ENCODE measurements around the gene G6PD. TPM values are rescaled to one million over a fixed set of nuclear protein-coding genes. Genes with fewer than 3 reads are reported as not detected.

The G6PD gene
- total RNA-seq, 4 donors from 2014 or later = 46.5 to 180 (median 79.9) TPM

DNA sequence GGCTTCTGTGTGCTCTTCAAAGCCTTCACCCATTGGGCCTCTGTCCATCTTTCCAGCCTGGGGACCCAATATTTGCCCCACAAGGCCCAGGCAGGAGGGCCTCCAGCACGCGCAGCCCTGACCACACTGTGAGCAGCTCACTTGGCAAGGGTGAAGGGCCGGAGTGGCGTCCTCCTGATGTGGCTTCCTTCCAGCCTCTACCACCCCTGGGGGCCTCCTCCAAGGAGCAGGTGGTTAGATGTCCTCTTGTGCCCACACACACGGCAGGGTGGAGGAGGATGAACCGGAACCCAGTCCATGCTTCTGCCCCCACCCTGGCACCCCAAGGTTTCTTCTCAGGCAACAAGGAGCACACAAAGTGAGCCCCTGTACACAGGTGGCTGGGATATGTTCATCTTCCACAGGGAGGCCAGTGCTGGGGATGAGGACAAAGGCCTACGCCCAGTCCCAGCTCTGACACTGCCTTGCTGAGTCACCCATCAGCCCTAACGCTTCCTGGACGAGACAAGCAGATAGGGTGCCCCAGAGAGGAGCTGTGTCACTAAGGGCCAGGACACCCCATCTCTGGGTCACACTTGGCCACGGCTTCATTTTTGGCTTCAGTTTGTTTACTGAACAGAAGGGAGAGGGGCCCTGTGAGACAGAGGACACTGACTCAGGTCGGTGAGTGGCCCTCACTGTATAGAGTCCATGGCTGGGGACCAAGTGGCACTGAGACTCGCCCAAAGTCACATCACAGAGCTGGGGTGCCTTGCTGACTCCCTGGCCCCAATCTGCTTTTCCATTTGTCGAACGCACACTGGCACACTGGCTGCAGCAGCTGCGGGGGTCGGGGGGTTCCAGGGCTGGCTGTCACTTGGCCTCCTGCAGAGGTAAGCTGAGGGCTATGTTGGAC is 62.1 kb downstream of the G6PD start:
- no peaks in the 10 kb centered on the region for H3K9me3 ChIP-seq
- no peaks in the 10 kb centered on the region for H3K27me3 ChIP-seq
- H3K36me3 ChIP-seq = peaks cover 0 to 27% (median 0%) of the 10 kb centered on the region in 3 donors
- WGBS, 2 donors = 67 to 77% methylated on average over 3 to 5 of the region's 16 CpGs
- H3K4me3 ChIP-seq = no peak overlapping the region
- intact Hi-C loops (cut with DNase I) = no loop called here
- peak overlapping the region; percentile 84 to 92 (median 92) for H3K27ac ChIP-seq
- TF ChIP-seq, protein P1, sequence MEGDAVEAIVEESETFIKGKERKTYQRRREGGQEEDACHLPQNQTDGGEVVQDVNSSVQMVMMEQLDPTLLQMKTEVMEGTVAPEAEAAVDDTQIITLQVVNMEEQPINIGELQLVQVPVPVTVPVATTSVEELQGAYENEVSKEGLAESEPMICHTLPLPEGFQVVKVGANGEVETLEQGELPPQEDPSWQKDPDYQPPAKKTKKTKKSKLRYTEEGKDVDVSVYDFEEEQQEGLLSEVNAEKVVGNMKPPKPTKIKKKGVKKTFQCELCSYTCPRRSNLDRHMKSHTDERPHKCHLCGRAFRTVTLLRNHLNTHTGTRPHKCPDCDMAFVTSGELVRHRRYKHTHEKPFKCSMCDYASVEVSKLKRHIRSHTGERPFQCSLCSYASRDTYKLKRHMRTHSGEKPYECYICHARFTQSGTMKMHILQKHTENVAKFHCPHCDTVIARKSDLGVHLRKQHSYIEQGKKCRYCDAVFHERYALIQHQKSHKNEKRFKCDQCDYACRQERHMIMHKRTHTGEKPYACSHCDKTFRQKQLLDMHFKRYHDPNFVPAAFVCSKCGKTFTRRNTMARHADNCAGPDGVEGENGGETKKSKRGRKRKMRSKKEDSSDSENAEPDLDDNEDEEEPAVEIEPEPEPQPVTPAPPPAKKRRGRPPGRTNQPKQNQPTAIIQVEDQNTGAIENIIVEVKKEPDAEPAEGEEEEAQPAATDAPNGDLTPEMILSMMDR (IDR thresholded peaks at IDR 0.05) = no peak
- peak in 1 of 4 donors; percentile 5 for TF ChIP-seq POLR2A (IDR thresholded peaks at IDR 0.05)
- H3K4me1 ChIP-seq = peaks cover 11 to 54% (median 13%) of the 10 kb centered on the region in 3 donors
- no peak for DNase-seq

DNA sequence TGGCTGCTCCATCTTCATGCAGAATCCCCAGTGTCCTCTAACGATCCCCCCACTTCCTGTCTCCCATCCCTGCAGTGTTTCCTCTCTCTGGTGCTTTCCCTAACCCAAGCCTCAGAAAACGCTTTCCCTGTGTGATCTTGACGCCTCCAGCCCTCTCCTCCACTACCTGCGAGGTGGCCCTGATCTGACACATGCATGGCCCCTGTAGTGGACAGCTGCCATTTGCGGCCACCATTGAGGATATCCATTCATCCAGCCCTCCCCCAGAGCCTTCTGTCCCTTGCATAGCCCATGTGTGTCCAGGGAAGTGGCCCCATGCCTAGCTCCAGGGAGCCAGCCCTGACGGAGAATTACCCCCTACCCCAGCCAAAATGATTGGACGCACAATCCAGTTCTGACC is 63.3 kb downstream of the G6PD start:
- no peak for TF ChIP-seq POLR2A (IDR thresholded peaks at IDR 0.05)
- Histone ChIP-seq H3K4me3 (no peak overlapping the region), H3K4me1 (peaks cover 4 to 51% (median 11%) of the 10 kb centered on the region in 3 donors), H3K27ac (no peak overlapping the region), H3K27me3 (no peaks in the 10 kb centered on the region), H3K36me3 (peaks cover 0 to 21% (median 0%) of the 10 kb centered on the region in 3 donors), H3K9me3 (no peaks in the 10 kb centered on the region)
- intact Hi-C loops (cut with DNase I) = no loop called here
- 72 to 78% methylated on average over 4 to 5 of the region's 7 CpGs for WGBS, 2 donors
- no peak for DNase-seq

DNA sequence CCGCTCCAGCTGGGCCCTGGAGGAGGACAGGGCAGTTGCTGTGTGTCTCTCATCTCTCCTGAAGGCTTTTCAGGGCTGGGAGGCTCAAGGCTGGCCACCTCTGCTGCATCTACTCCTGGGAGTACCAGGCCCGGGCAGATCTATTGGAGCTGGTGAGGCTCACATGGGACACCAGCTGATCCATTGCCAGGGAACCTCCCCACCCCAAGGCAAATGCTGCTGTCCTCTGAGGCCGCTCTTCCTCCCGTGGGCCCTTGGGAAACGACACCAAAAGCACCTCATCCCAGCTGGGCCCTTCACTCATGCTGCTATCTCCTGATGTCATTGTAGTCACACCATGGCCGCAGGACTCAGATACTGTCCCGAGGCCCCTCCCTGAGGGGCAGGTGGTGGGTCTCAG is 63.9 kb downstream of the G6PD start:
- Histone ChIP-seq H3K27ac (no peak overlapping the region), H3K9me3 (no peaks in the 10 kb centered on the region)
- 75 to 100% methylated on average over 1 to 3 of the region's 7 CpGs for WGBS, 2 donors

DNA sequence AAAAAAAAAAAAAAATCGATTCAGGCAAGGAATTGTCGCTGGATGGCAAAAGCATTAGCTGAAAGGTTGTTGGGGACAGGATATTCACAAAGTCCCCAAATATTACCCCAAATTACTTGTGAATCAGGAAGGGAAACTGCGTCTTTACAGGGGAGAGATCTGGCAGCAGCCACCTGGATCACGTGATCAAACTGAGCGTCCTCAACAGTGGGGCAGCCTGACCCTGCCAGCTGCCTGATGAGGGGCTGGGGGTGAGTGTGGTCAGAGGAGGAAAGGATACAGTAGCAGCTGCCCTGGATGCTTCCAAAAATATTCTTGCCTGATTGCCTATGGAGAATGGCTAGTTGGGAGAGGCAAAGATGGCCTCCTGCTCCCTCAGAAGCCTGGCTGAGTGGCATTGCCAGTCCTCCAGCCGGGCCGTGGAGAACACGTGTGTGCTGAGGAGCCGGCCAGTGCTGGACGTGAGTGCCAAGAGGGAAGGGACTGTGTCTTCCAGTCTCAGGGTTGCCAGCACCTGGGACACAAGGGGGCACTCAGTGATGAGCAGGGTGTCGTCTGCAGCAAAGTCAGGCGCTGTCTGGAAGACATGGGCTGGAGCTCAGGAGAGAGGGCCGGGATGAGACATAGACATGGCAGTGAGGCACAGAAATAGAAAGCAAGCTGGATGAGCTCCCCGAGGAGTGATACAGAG is 64.6 kb downstream of the G6PD start:
- 70 to 73% methylated on average over 2 to 13 of the region's 14 CpGs for WGBS, 2 donors
- peaks cover 4 to 44% (median 11%) of the 10 kb centered on the region in 3 donors for H3K4me1 ChIP-seq
- no peak overlapping the region for H3K27ac ChIP-seq
- H3K9me3 ChIP-seq = no peaks in the 10 kb centered on the region
- TF ChIP-seq, protein P1 (IDR thresholded peaks at IDR 0.05) = no peak
- TF ChIP-seq POLR2A (IDR thresholded peaks at IDR 0.05) = no peak
- intact Hi-C loops (cut with DNase I) = no loop called here
- peaks cover 0 to 10% (median 0%) of the 10 kb centered on the region in 3 donors for H3K36me3 ChIP-seq
- no peak overlapping the region for H3K4me3 ChIP-seq
- H3K27me3 ChIP-seq = no peaks in the 10 kb centered on the region
- no peak for DNase-seq

More for the DNA sequence above, 63.9 kb downstream of the G6PD start:
- H3K36me3 ChIP-seq = peaks cover 0 to 15% (median 0%) of the 10 kb centered on the region in 3 donors
- no peak for DNase-seq
- peaks cover 4 to 51% (median 11%) of the 10 kb centered on the region in 3 donors for H3K4me1 ChIP-seq
- TF ChIP-seq, protein P1 (IDR thresholded peaks at IDR 0.05) = no peak
- TF ChIP-seq POLR2A (IDR thresholded peaks at IDR 0.05) = no peak
- intact Hi-C loops (cut with DNase I) = no loop called here
- H3K4me3 ChIP-seq = no peak overlapping the region
- no peaks in the 10 kb centered on the region for H3K27me3 ChIP-seq

Small RNA genes lying within 50 kb of the gene (small RNA-seq; reads per million reads assigned to genes)
- 0 reads per million in 4 donors for gene RN7SL697P

Other genes with a start within 250 kb of the G6PD start
- 1,000 to 10,000 TPM in 1 of 4 donors, 100 to 1,000 TPM in 3; 290 to 1,242 (median 582) TPM for gene FLNA, start 172.2 kb downstream of the G6PD start, total RNA-seq
- 10 to 100 TPM; 12.7 to 50.1 (median 40.2) TPM for gene EMD, start 167.6 kb downstream of the G6PD start, total RNA-seq
- gene RPL10, start 148.5 kb downstream of the G6PD start, total RNA-seq = 1,000 to 10,000 TPM; 2,607 to 8,937 (median 4,770) TPM
- 10 to 100 TPM; 21.7 to 41.4 (median 32.1) TPM for gene DNASE1L1, start 137.6 kb downstream of the G6PD start, total RNA-seq
- gene TAFAZZIN, start 135.3 kb downstream of the G6PD start, total RNA-seq = 10 to 100 TPM; 16.3 to 37.4 (median 31.4) TPM
- 10 to 100 TPM; 28.5 to 83.8 (median 37.2) TPM for gene ATP6AP1, start 118.2 kb downstream of the G6PD start, total RNA-seq
- 10 to 100 TPM; 35.2 to 82.6 (median 35.6) TPM for gene GDI1, start 109.7 kb downstream of the G6PD start, total RNA-seq
- 10 to 100 TPM; 15.9 to 27.3 (median 19.6) TPM for gene FAM50A, start 102.7 kb downstream of the G6PD start, total RNA-seq
- gene PLXNA3, start 88.6 kb downstream of the G6PD start, total RNA-seq = 1 to 10 TPM; 4.4 to 5.9 (median 5.4) TPM
- gene LAGE3, start 67.6 kb downstream of the G6PD start, total RNA-seq = 10 to 100 TPM; 18.2 to 44.3 (median 21.9) TPM
- 10 to 100 TPM; 32.9 to 41.1 (median 38.2) TPM for gene UBL4A, start 60.2 kb downstream of the G6PD start, total RNA-seq
- gene SLC10A3, start 56.2 kb downstream of the G6PD start, total RNA-seq = 10 to 100 TPM; 26.1 to 38.5 (median 29.5) TPM
- gene FAM3A, start 30.6 kb downstream of the G6PD start, total RNA-seq = 10 to 100 TPM; 30.5 to 50.8 (median 40.9) TPM
- 10 to 100 TPM in 3 of 4 donors, 1 to 10 TPM in 1; 9.9 to 14.7 (median 12.6) TPM for gene IKBKG, start 774 bp upstream of the G6PD start, total RNA-seq
- not detected for gene CTAG1A, start 38.3 kb upstream of the G6PD start, total RNA-seq
- not detected for gene CTAG1B, start 72.4 kb upstream of the G6PD start, total RNA-seq
- not detected for gene CTAG2, start 106.7 kb upstream of the G6PD start, total RNA-seq
- 1 to 10 TPM in 3 of 4 donors, under 1 TPM in 1; 0.61 to 4.4 (median 1.8) TPM for gene GAB3, start 204.2 kb upstream of the G6PD start, total RNA-seq
- gene DKC1, start 216.0 kb upstream of the G6PD start, total RNA-seq = 10 to 100 TPM; 41.5 to 86.2 (median 49.5) TPM

Measured in esophagus squamous epithelium (tissue), 5 donors.